Ovary (tissue), 9 donors: ENCODE measurements around the gene MRPL34. TPM values are rescaled to one million over a fixed set of nuclear protein-coding genes. Genes with fewer than 3 reads are reported as not detected.

Source experiments
- DNase-seq, 5 donors: peaks; one replicate each; pipeline ENCODE4 v3.0.0-alpha.2; 2019 to 2020
- H3K27ac ChIP-seq, 2 donors: fragments of 200-600 bp; one replicate each; pipeline versions ENCODE4 v1.5.1 to v1.8.0; 2019 to 2022
- H3K27me3 ChIP-seq: fragments of 200-600 bp; one replicate; pipeline ENCODE4 v1.8.0; 2022
- H3K36me3 ChIP-seq: fragments of 200-600 bp; sonication (generic); one replicate; pipeline ENCODE4 v1.5.1; 2019
- H3K4me1 ChIP-seq: one replicate; pipeline ENCODE4 v1.8.1; 2013; ENCODE audit warnings: mild to moderate bottlenecking, moderate library complexity; ENCODE audit not compliant: insufficient read depth
- H3K4me3 ChIP-seq: fragments of 200-600 bp; sonication (generic); one replicate; pipeline ENCODE4 v1.5.1; 2017
- H3K9me3 ChIP-seq, 2 donors: fragments of 200-600 bp in 1 of 2; sonication (generic) in 1 of 2; one replicate each; pipeline versions ENCODE4 v1.5.1 to v1.8.1; 2013 to 2019; ENCODE audit warnings: mild to moderate bottlenecking in 1 of 2, moderate library complexity in 1 of 2
- EP300 ChIP-seq: sonication (generic); formaldehyde crosslinking; IDR thresholded peaks from one replicate; pipeline ENCODE4 v1.6.1; 2017; ENCODE audit warnings: antibody characterized with exemption
- POLR2A ChIP-seq: fragments of 450-650 bp; IDR thresholded peaks from one replicate; pipeline ENCODE4 v1.6.1; 2017; ENCODE audit warnings: antibody characterized with exemption, mild to moderate bottlenecking, moderate library complexity
- WGBS, 3 donors: extraction: QIAGEN DNeasy Blood & Tissue Kit in 1 of 3; methylation state at CpG; one replicate each; pipeline versions ENCODE4 v1.1.5 to v1.1.7; 2013 to 2017; 5-methylcytosine and 5-hydroxymethylcytosine counted together
- intact Hi-C, 4 donors: fragments of 100-400 bp; cut with DNase I; formaldehyde crosslinking; loops; one replicate each; pipeline versions ENCODE4 v1.11.0 to v1.15.1; 2022 to 2023
- polyA plus RNA-seq, 2 donors: library from polyadenylated mRNA; stranded (reverse); fragments of 200-250 nt in 1 of 2; fragments of 350-450 nt in 1 of 2; fragmentation: Illumina TruSeq in 1 of 2; extraction: RNeasy Lipid Tissue Mini Kit (QIAGEN cat#74804) in 1 of 2; gene quantifications; one replicate each; pipeline ENCODE4 v1.2.3, GENCODE V29; 2013 to 2014
- total RNA-seq, 7 donors: library from RNA; depleted of rRNA in 2 of 7; stranded (reverse); fragments of >200 nt in 2 of 7; fragmentation: NEBNext Ultra II Directional in 3 of 7; extraction: Animal tissue kit (Norgen Biotek cat#: 25700) in 3 of 7; gene quantifications; one replicate each; pipeline versions ENCODE4 v1.1.0 to v1.2.4, GENCODE V29; 2016 to 2023
- TF ChIP-seq, protein P1 (sequence below), 3 donors: fragments of 450-650 bp in 2 of 3; fragments of 200-600 bp in 1 of 3; IDR thresholded peaks; one replicate each; pipeline versions ENCODE4 v1.5.1 to v1.8.0; 2016 to 2022; ENCODE audit warnings: antibody characterized with exemption in 3 of 3, mild to moderate bottlenecking in 1 of 3
- donor health status: DM: no; HTN: no; CAD: no; lungs with moderate emphysema.
- donor health status: DM: no; HTN: no; CAD: no.
- donor health status: Bipolar disorder and iron deficiency.
- donor health status: DM: yes; HTN: yes; CAD: no.
- donor health status: DM: no; HTN: no; CAD: no.
- donor health status: DM: yes; HTN: yes; CAD: no.

MRPL34 gene
- total and polyA plus RNA-seq, 9 donors: 39.5 to 93.4 (median 58.3) TPM

- Histone ChIP-seq H3K4me1 (no peaks in the 10 kb centered on the region), H3K9me3 (no peaks in the 10 kb centered on the region), H3K27ac (no peak overlapping the region), H3K4me3 (no peak overlapping the region), H3K36me3 (no peaks in the 10 kb centered on the region), H3K27me3 (no peaks in the 10 kb centered on the region)
- 86 to 90% (median 87%) methylated on average over 19 of the region's 19 CpGs for WGBS, 3 donors
- intact Hi-C loops: loop anchor here in 1 of 4 donors (10.0 kb wide), 2 partner anchors 71 to 451 kb away; partner anchors contain the start of gene SIN3B
- TF ChIP-seq, protein P1, sequence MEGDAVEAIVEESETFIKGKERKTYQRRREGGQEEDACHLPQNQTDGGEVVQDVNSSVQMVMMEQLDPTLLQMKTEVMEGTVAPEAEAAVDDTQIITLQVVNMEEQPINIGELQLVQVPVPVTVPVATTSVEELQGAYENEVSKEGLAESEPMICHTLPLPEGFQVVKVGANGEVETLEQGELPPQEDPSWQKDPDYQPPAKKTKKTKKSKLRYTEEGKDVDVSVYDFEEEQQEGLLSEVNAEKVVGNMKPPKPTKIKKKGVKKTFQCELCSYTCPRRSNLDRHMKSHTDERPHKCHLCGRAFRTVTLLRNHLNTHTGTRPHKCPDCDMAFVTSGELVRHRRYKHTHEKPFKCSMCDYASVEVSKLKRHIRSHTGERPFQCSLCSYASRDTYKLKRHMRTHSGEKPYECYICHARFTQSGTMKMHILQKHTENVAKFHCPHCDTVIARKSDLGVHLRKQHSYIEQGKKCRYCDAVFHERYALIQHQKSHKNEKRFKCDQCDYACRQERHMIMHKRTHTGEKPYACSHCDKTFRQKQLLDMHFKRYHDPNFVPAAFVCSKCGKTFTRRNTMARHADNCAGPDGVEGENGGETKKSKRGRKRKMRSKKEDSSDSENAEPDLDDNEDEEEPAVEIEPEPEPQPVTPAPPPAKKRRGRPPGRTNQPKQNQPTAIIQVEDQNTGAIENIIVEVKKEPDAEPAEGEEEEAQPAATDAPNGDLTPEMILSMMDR (IDR thresholded peaks at IDR 0.05): no peak
- TF ChIP-seq POLR2A: no peak
- no peak for TF ChIP-seq EP300
- DNase-seq: no peak
Observed at GRCh38 chr19:17275441-17276175, 30.1 kb upstream of the MRPL34 start.

GRCh38 chr19:17279436-17279835 is 26.2 kb upstream of the MRPL34 start:
- H3K27me3 ChIP-seq: no peaks in the 10 kb centered on the region
- DNase-seq: no peak
- H3K4me3 ChIP-seq: no peak overlapping the region
- no peak for TF ChIP-seq EP300
- TF ChIP-seq, protein P1 (IDR thresholded peaks at IDR 0.05): no peak
- no peak for TF ChIP-seq POLR2A
- no peaks in the 10 kb centered on the region for H3K9me3 ChIP-seq
- no peaks in the 10 kb centered on the region for H3K36me3 ChIP-seq
- 62 to 63% (median 63%) methylated on average over 3 of the region's 3 CpGs for WGBS, 3 donors
- intact Hi-C loops: loop anchor here in 1 of 4 donors (10.0 kb wide), 2 partner anchors 75 to 455 kb away; partner anchors contain the start of gene SIN3B
- no peak overlapping the region for H3K27ac ChIP-seq
- H3K4me1 ChIP-seq: peaks cover 6% of the 10 kb centered on the region

DNA sequence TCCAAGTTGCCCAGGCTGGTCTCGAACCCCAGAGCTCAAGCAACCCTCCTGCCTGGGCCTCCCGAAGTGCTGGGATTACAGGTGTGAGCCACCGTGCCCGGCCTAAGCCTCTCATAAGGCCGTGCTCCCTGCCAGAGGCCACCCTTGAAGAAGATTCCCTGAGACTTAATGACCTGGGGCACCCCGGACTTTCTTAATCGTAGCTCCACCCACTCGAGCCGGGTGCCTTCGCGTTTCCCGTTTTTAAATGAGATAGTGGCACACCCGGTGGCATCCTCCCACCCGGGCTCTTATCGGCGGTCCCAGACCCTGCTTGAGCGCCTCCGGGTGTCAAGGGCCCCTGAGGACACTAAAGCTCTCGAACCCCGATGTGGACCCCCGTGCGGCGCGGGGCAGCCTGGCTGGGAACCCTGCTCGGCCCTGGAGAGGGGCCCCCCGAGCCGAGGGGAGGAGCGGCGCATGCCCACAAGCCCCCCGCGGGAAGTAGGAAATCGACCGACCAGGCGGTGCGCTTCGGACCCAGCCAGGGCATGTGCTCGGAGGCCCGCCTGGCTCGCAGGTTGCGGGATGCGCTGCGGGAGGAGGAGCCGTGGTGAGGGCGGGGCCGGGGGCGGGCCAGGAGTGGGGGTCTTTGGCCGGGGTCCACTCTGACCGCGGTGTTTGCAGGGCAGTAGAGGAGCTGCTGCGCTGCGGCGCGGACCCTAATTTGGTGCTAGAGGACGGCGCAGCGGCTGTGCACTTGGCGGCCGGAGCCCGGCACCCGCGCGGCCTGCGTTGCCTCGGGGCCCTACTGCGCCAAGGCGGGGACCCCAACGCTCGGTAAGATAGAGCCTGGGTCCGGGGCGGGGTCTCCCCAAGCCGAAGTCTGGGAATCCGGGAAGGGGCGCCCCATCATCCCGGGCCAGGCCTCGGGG is 24.0 kb upstream of the MRPL34 start, which contains the start of gene ANKLE1:
TSS of gene ANKLE1 (plus strand) at position 511 of the 914 bp plus-strand sequence. CDS start at position 531, 20 bp downstream.
- intact Hi-C loops: loop anchor here (2.0 to 10.0 kb wide), 7 partner anchors 74 to 507 kb away; partner anchors contain the start of genes HAUS8 (in 2 of the 4) and MYO9B (in 2 of the 4)
- Histone ChIP-seq H3K9me3 (no peaks in the 10 kb centered on the region), H3K27ac (peak within 1 kb of the TSS in 1 of 2 donors; percentile 19), H3K36me3 (no peaks in the 10 kb centered on the region), H3K27me3 (no peaks in the 10 kb centered on the region), H3K4me3 (no peak within 1 kb of the TSS), H3K4me1 (peaks cover 6% of the 10 kb centered on the region)
- TF ChIP-seq POLR2A (no peak), EP300 (no peak)
- TF ChIP-seq, protein P1 (IDR thresholded peaks at IDR 0.05): no peak
- WGBS, 3 donors: 4 to 12% (median 5%) methylated on average over 44 to 75 of the region's 75 CpGs
- peak in 2 of 5 donors; percentile 46 to 52 for DNase-seq

DNA sequence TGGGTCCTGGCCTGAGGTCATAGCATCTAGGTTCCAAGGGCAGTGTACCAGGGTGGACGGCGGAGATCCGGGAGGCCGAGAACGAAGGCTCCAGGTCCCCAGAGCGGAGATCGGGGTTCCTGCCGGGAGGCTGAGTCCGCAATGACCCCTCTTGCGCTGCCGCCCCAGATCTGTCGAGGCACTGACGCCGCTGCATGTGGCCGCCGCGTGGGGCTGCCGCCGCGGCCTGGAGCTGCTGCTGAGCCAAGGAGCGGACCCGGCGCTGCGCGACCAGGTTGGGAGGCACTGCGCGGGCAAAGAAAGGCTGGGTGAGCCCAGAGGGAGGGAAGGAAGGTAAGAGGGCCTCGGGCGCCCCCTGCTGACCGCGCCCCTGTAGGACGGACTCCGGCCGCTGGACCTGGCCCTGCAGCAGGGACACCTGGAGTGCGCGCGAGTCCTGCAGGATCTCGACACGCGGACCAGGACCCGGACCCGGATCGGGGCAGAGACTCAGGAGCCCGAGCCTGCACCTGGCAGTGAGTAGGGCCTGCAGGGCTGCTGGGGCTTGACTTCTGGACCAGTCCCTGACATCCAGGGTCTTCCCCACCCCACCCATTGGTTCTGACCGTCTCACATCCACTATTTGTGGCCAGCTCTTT is 23.1 kb upstream of the MRPL34 start:
- Histone ChIP-seq H3K4me1 (peaks cover 6% of the 10 kb centered on the region), H3K9me3 (no peaks in the 10 kb centered on the region), H3K4me3 (no peak overlapping the region), H3K27ac (peak overlapping the region in 1 of 2 donors; percentile 19), H3K27me3 (no peaks in the 10 kb centered on the region), H3K36me3 (no peaks in the 10 kb centered on the region)
- TF ChIP-seq, protein P1 (IDR thresholded peaks at IDR 0.05): peak; percentile 56 to 86 (median 75)
- no peak for TF ChIP-seq EP300
- TF ChIP-seq POLR2A: no peak
- DNase-seq: peak; percentile 66 to 87 (median 76)
- intact Hi-C loops: loop anchor here (2.0 to 10.0 kb wide), 7 partner anchors 75 to 508 kb away; partner anchors contain the start of genes HAUS8 (in 2 of the 4) and MYO9B (in 2 of the 4)
- 1 to 3% (median 1%) methylated on average over 39 to 45 of the region's 45 CpGs for WGBS, 3 donors
